Activated CD4-positive, alpha-beta memory T cell treated with anti-CD3 and anti-CD28 coated beads for 36 hours (primary cell): ENCODE measurements around the gene RNF10. TPM values are rescaled to one million over a fixed set of nuclear protein-coding genes. Genes with fewer than 3 reads are reported as not detected.

Experiments
- CTCF ChIA-PET: fragments of 350-600 bp; sonication (Branson Sonifier 250); formaldehyde crosslinking; loops from one replicate; lab custom pipeline; 2021; ENCODE audit warnings: antibody characterized with exemption, inconsistent platforms; lab: Charles Lee
- POLR2A ChIA-PET: fragments of 350-600 bp; sonication (Branson Sonifier 250); formaldehyde crosslinking; loops from one replicate; lab custom pipeline; 2021; ENCODE audit warnings: antibody characterized with exemption; lab: Charles Lee
- DNase-seq: peaks from one replicate; pipeline ENCODE4 v3.0.0-alpha.2; 2020
- H3K27ac Mint-ChIP-seq: one replicate; pipeline ENCODE4 v1.8.0; 2021; ENCODE audit warnings: mixed read lengths
- H3K27me3 Mint-ChIP-seq: one replicate; pipeline ENCODE4 v1.8.0; 2021; ENCODE audit warnings: mixed read lengths
- H3K36me3 Mint-ChIP-seq: one replicate; pipeline ENCODE4 v1.8.0; 2021; ENCODE audit warnings: mixed read lengths
- H3K4me1 Mint-ChIP-seq: one replicate; pipeline ENCODE4 v1.8.0; 2021; ENCODE audit warnings: low read depth, mixed read lengths
- H3K4me3 Mint-ChIP-seq: one replicate; pipeline ENCODE4 v1.8.0; 2021; ENCODE audit warnings: mild to moderate bottlenecking, mixed read lengths
- H3K9me3 Mint-ChIP-seq: one replicate; pipeline ENCODE4 v1.8.0; 2021; ENCODE audit warnings: mixed read lengths
- intact Hi-C: fragments of 100-400 bp; cut with micrococcal nuclease; formaldehyde crosslinking; loops from one replicate; pipeline ENCODE4 v1.15.1; 2023
- total RNA-seq, 2 experiments: library from RNA; stranded (reverse); gene quantifications; one replicate each; pipeline ENCODE4 v1.2.3, GENCODE V29; 2021

The RNF10 gene
- total RNA-seq, 2 experiments from 2014 or later = 188 to 210 TPM

GRCh38 chr12:120618954-120619615 lies 84.9 kb downstream of the RNF10 start:
- no peaks in the 10 kb centered on the region for H3K36me3 Mint-ChIP-seq
- H3K4me3 Mint-ChIP-seq = no peak overlapping the region
- CTCF ChIA-PET = interaction anchor here (0.7 to 2.6 kb wide), 3 partner anchors 28 to 30 kb away, joined by 3 to 7 read pairs (median 3); no protein-coding TSS in a partner anchor

GRCh38 chr12:120620624-120621023 lies 86.5 kb downstream of the RNF10 start:
- CTCF ChIA-PET = interaction anchor here (1.4 kb wide), 1 partner anchor 29 kb away, joined by 3 read pairs; no protein-coding TSS in a partner anchor

More at GRCh38 chr12:120618954-120619615, 84.9 kb downstream of the RNF10 start:
- no peak for DNase-seq
- intact Hi-C loops = no loop called here
- Mint-ChIP-seq H3K27ac (no peak overlapping the region), H3K4me1 (peaks cover 10% of the 10 kb centered on the region), H3K9me3 (no peaks in the 10 kb centered on the region), H3K27me3 (peaks cover 14% of the 10 kb centered on the region)
- POLR2A ChIA-PET = no interaction called here

GRCh38 chr12:120625557-120626419 lies 91.6 kb downstream of the RNF10 start:
- intact Hi-C loops = no loop called here
- POLR2A ChIA-PET = no interaction called here
- CTCF ChIA-PET = interaction anchor here (0.6 to 2.3 kb wide), 4 partner anchors 23 to 385 kb away, joined by 3 to 6 read pairs (median 4); no protein-coding TSS in a partner anchor
- Mint-ChIP-seq H3K9me3 (no peaks in the 10 kb centered on the region), H3K36me3 (no peaks in the 10 kb centered on the region), H3K4me1 (no peaks in the 10 kb centered on the region), H3K4me3 (no peak overlapping the region), H3K27ac (no peak overlapping the region), H3K27me3 (peaks cover 2% of the 10 kb centered on the region)
- DNase-seq = peak; percentile 36

More at GRCh38 chr12:120620624-120621023, 86.5 kb downstream of the RNF10 start:
- no peak overlapping the region for H3K4me3 Mint-ChIP-seq
- intact Hi-C loops = no loop called here
- DNase-seq = no peak
- H3K27ac Mint-ChIP-seq = no peak overlapping the region
- H3K27me3 Mint-ChIP-seq = peaks cover 14% of the 10 kb centered on the region
- no peaks in the 10 kb centered on the region for H3K4me1 Mint-ChIP-seq
- H3K36me3 Mint-ChIP-seq = no peaks in the 10 kb centered on the region
- H3K9me3 Mint-ChIP-seq = no peaks in the 10 kb centered on the region
- POLR2A ChIA-PET = no interaction called here

Other genes starting within 250 kb of the RNF10 start
- gene RNU4-2, start 242.5 kb upstream of the RNF10 start, total RNA-seq = 1,000 to 10,000 TPM; 2,395 to 2,750 TPM
- 1,000 to 10,000 TPM; 1,180 to 1,201 TPM for gene RNU4-1, start 241.1 kb upstream of the RNF10 start, total RNA-seq
- gene SIRT4, start 232.0 kb upstream of the RNF10 start, total RNA-seq = 1 to 10 TPM; 1.8 to 2.0 TPM
- not detected for gene PLA2G1B, start 206.6 kb upstream of the RNF10 start, total RNA-seq
- gene MSI1, start 165.2 kb upstream of the RNF10 start, total RNA-seq = 1 to 10 TPM; 1.5 to 2.7 TPM
- 100 to 1,000 TPM; 474 to 478 TPM for gene COX6A1, start 96.2 kb upstream of the RNF10 start, total RNA-seq
- gene TRIAP1, start 88.0 kb upstream of the RNF10 start, total RNA-seq = 10 to 100 TPM; 32.2 to 34.6 TPM
- 10 to 100 TPM; 35.1 to 37.1 TPM for gene GATC, start 87.9 kb upstream of the RNF10 start, total RNA-seq
- gene SRSF9, start 64.6 kb upstream of the RNF10 start, total RNA-seq = 100 to 1,000 TPM; 218 to 221 TPM
- 100 to 1,000 TPM; 176 to 184 TPM for gene DYNLL1, start 38.2 kb upstream of the RNF10 start, total RNA-seq
- gene COQ5, start 5.2 kb upstream of the RNF10 start, total RNA-seq = 10 to 100 TPM; 30.1 to 31.6 TPM
- 10 to 100 TPM; 54.1 to 55.7 TPM for gene POP5, start 47.0 kb downstream of the RNF10 start, total RNA-seq
- gene CABP1, start 106.3 kb downstream of the RNF10 start, total RNA-seq = under 1 TPM; 0.24 to 0.29 TPM
- 10 to 100 TPM; 92.9 to 93.7 TPM for gene MLEC, start 152.8 kb downstream of the RNF10 start, total RNA-seq
- gene UNC119B, start 176.1 kb downstream of the RNF10 start, total RNA-seq = 10 to 100 TPM; 28.2 to 31.3 TPM
- 10 to 100 TPM; 15.6 to 16.6 TPM for gene ACADS, start 191.5 kb downstream of the RNF10 start, total RNA-seq